Transverse colon (tissue), 3 donors: ENCODE measurements around the gene JADE2.

ENCODE experiments used
- CTCF ChIP-seq, 5 experiments: fragments of 200-600 bp in 3 of 5; fragments of 450-650 bp in 2 of 5; sonication (generic) in 3 of 5; IDR thresholded peaks; 1 replicate in 2 of 5; 2 replicates in 3 of 5; pipeline ENCODE4 v1.5.1; 2016 to 2017; ENCODE audit warnings: antibody characterized with exemption in 5 of 5, inconsistent platforms in 3 of 5, mild to moderate bottlenecking in 2 of 5, moderate library complexity in 1 of 5
- EP300 ChIP-seq: sonication (generic); formaldehyde crosslinking; IDR thresholded peaks from one replicate; pipeline ENCODE4 v1.6.1; 2017; ENCODE audit warnings: antibody characterized with exemption, low read depth
- POLR2A ChIP-seq: fragments of 450-650 bp; IDR thresholded peaks from one replicate; pipeline ENCODE4 v1.6.1; 2016; ENCODE audit warnings: antibody characterized with exemption, mild to moderate bottlenecking, moderate library complexity

- TF ChIP-seq CTCF (IDR thresholded peaks at IDR 0.05) (no peak), EP300 (no peak), POLR2A (no peak)
Observed at GRCh38 chr5:134626369-134627014, 101.0 kb downstream of the JADE2 start.
